Activated CD4-positive, alpha-beta memory T cell treated with anti-CD3 and anti-CD28 coated beads for 36 hours (primary cell): ENCODE results near the gene HAPLN2. TPM values are rescaled to one million over a fixed set of nuclear protein-coding genes. Genes with fewer than 3 reads are reported as not detected.
A peak's percentile ranks its signal among the peaks of the same experiment; 100 is the strongest.

Source experiments
- CTCF ChIA-PET: fragments of 350-600 bp; sonication (Branson Sonifier 250); formaldehyde crosslinking; loops from one replicate; lab custom pipeline; 2021; ENCODE audit warnings: antibody characterized with exemption, inconsistent platforms; lab: Charles Lee
- POLR2A ChIA-PET: fragments of 350-600 bp; sonication (Branson Sonifier 250); formaldehyde crosslinking; loops from one replicate; lab custom pipeline; 2021; ENCODE audit warnings: antibody characterized with exemption; lab: Charles Lee
- DNase-seq: peaks from one replicate; pipeline ENCODE4 v3.0.0-alpha.2; 2020
- H3K27ac Mint-ChIP-seq: one replicate; pipeline ENCODE4 v1.8.0; 2021; ENCODE audit warnings: mixed read lengths
- H3K27me3 Mint-ChIP-seq: one replicate; pipeline ENCODE4 v1.8.0; 2021; ENCODE audit warnings: mixed read lengths
- H3K36me3 Mint-ChIP-seq: one replicate; pipeline ENCODE4 v1.8.0; 2021; ENCODE audit warnings: mixed read lengths
- H3K4me1 Mint-ChIP-seq: one replicate; pipeline ENCODE4 v1.8.0; 2021; ENCODE audit warnings: low read depth, mixed read lengths
- H3K4me3 Mint-ChIP-seq: one replicate; pipeline ENCODE4 v1.8.0; 2021; ENCODE audit warnings: mild to moderate bottlenecking, mixed read lengths
- H3K9me3 Mint-ChIP-seq: one replicate; pipeline ENCODE4 v1.8.0; 2021; ENCODE audit warnings: mixed read lengths
- intact Hi-C: fragments of 100-400 bp; cut with micrococcal nuclease; formaldehyde crosslinking; loops from one replicate; pipeline ENCODE4 v1.15.1; 2023
- total RNA-seq, 2 experiments: library from RNA; stranded (reverse); gene quantifications; one replicate each; pipeline ENCODE4 v1.2.3, GENCODE V29; 2021

Gene HAPLN2
- total RNA-seq, 2 experiments from 2014 or later, result 0.21 to 0.34 TPM

- H3K27ac Mint-ChIP-seq, result peak overlapping the region; percentile 79
- intact Hi-C loops, result no loop called here
- H3K4me3 Mint-ChIP-seq, result peak overlapping the region; percentile 79
- H3K36me3 Mint-ChIP-seq, result peaks cover 7% of the 10 kb centered on the region
- H3K9me3 Mint-ChIP-seq, result no peaks in the 10 kb centered on the region
- DNase-seq, result no peak
- no peaks in the 10 kb centered on the region for H3K27me3 Mint-ChIP-seq
- CTCF ChIA-PET, result interaction anchor here (1.1 to 6.4 kb wide), 9 partner anchors 8 to 207 kb away, joined by 3 to 39 read pairs (median 6); partner anchors contain the start of gene MEF2D
- peaks cover 19% of the 10 kb centered on the region for H3K4me1 Mint-ChIP-seq
- POLR2A ChIA-PET, result interaction anchor here (1.0 to 3.0 kb wide), 7 partner anchors 9 to 136 kb away, joined by 4 to 19 read pairs (median 7); partner anchors contain the start of genes GPATCH4, ISG20L2, MEF2D and METTL25B
Observed at GRCh38 chr1:156592158-156592909, 26.9 kb upstream of the HAPLN2 start.

DNA sequence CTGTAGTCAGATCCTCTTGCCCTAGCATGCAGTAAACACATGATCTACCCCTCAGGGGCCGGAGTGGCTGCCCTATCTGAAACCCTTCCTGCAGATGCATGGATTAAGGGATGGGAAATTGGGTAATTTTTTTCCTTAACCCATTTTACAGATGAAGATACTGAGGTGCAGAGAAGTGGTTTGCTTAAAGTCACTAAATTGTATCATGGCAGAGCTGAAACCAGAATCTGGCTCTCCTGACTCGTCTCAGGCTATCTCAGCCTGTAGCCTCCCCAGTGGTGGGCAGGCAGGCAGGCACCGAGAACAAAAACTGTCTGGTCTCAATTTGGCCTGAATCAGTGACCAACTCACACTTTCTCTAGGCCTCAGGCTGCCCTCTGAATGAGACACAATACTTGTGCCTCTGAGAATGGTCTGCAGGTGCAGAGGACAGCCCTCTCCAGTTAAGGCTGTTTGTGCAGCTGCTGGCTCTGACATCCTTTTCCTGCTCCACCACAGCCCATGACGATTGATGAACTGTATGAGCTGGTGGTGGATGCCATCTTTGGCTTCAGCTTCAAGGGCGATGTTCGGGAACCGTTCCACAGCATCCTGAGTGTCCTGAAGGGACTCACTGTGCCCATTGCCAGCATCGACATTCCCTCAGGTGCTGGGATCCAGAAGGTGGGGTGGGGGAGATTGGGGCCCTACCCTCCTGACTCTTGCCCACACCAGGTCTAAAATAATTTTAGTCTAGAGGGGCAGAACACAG lies 26.1 kb upstream of the HAPLN2 start:
- POLR2A ChIA-PET, result interaction anchor here (2.2 to 3.0 kb wide), 3 partner anchors 8 to 92 kb away, joined by 12 to 19 read pairs (median 13); partner anchors contain the start of genes GPATCH4, MEF2D and TTC24
- Mint-ChIP-seq H3K36me3 (peaks cover 9% of the 10 kb centered on the region), H3K4me1 (peaks cover 20% of the 10 kb centered on the region), H3K4me3 (peak overlapping the region; percentile 79), H3K27ac (peak overlapping the region; percentile 59), H3K9me3 (no peaks in the 10 kb centered on the region), H3K27me3 (no peaks in the 10 kb centered on the region)
- CTCF ChIA-PET, result interaction anchor here (0.8 to 6.4 kb wide), 4 partner anchors 8 to 112 kb away, joined by 3 to 39 read pairs (median 3); no protein-coding TSS in a partner anchor
- DNase-seq, result no peak
- intact Hi-C loops, result no loop called here

DNA sequence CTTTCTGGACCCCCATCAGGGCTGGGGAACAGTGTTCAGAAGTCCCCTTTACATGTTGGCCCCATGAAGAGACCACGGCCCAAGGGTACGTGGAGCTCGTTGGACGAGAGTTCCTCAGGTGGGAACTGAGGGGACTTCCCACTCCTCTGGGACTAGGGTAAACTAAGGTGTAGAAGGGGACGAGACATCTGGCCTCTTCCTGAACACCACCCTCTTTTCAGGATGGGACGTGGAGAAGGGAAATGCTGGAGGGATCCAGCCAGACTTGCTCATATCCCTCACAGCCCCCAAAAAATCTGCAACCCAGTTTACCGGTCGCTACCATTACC lies 25.6 kb upstream of the HAPLN2 start:
- intact Hi-C loops, result no loop called here
- ChIA-PET CTCF (interaction anchor here (0.8 to 6.4 kb wide), 4 partner anchors 8 to 113 kb away, joined by 3 to 39 read pairs (median 3); no protein-coding TSS in a partner anchor), POLR2A (interaction anchor here (3.0 kb wide), 2 partner anchors 7 to 13 kb away, joined by 13 to 19 read pairs; partner anchors contain the start of genes GPATCH4 and TTC24)
- H3K36me3 Mint-ChIP-seq, result peaks cover 14% of the 10 kb centered on the region
- no peak for DNase-seq
- no peaks in the 10 kb centered on the region for H3K9me3 Mint-ChIP-seq
- peaks cover 26% of the 10 kb centered on the region for H3K4me1 Mint-ChIP-seq
- H3K27me3 Mint-ChIP-seq, result no peaks in the 10 kb centered on the region
- no peak overlapping the region for H3K27ac Mint-ChIP-seq
- no peak overlapping the region for H3K4me3 Mint-ChIP-seq

DNA sequence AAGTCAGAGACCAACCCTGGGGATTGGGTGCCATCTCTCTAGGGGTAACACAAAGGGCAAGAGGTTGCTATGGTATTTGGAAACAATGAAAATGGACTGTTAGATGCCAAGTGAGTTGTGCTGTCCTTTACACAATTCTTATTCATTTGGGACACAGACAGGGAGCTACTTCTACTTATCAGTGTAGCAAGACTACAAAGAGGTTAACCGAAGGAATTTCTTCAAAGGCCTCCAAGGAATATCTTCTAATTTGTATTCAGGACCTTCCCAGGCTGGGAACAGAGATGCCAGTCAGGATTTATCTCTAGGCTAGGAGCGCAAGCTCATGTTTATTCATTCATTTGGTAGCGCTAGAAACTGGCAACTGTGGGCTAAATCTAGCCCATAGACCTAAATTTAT lies 25.0 kb upstream of the HAPLN2 start:
- H3K27ac Mint-ChIP-seq, result no peak overlapping the region
- no peaks in the 10 kb centered on the region for H3K9me3 Mint-ChIP-seq
- no peaks in the 10 kb centered on the region for H3K27me3 Mint-ChIP-seq
- H3K36me3 Mint-ChIP-seq, result peaks cover 17% of the 10 kb centered on the region
- POLR2A ChIA-PET, result no interaction called here
- no peak for DNase-seq
- CTCF ChIA-PET, result interaction anchor here (0.7 to 6.4 kb wide), 7 partner anchors 9 to 209 kb away, joined by 3 to 39 read pairs (median 4); no protein-coding TSS in a partner anchor
- peaks cover 30% of the 10 kb centered on the region for H3K4me1 Mint-ChIP-seq
- H3K4me3 Mint-ChIP-seq, result no peak overlapping the region
- intact Hi-C loops, result no loop called here

GRCh38 chr1:156595016-156595415 lies 24.2 kb upstream of the HAPLN2 start:
- Mint-ChIP-seq H3K9me3 (no peaks in the 10 kb centered on the region), H3K36me3 (peaks cover 17% of the 10 kb centered on the region), H3K27ac (peak overlapping the region; percentile 36), H3K4me1 (peaks cover 35% of the 10 kb centered on the region), H3K4me3 (no peak overlapping the region), H3K27me3 (no peaks in the 10 kb centered on the region)
- intact Hi-C loops, result no loop called here
- ChIA-PET POLR2A (interaction anchor here (0.6 kb wide), 1 partner anchor 372 kb away, joined by 3 read pairs; no protein-coding TSS in a partner anchor), CTCF (interaction anchor here (0.9 to 6.4 kb wide), 4 partner anchors 13 to 210 kb away, joined by 3 to 39 read pairs (median 4); no protein-coding TSS in a partner anchor)
- no peak for DNase-seq

- no peaks in the 10 kb centered on the region for H3K27me3 Mint-ChIP-seq
- H3K4me1 Mint-ChIP-seq, result peaks cover 34% of the 10 kb centered on the region
- peaks cover 20% of the 10 kb centered on the region for H3K36me3 Mint-ChIP-seq
- H3K4me3 Mint-ChIP-seq, result no peak overlapping the region
- H3K9me3 Mint-ChIP-seq, result no peaks in the 10 kb centered on the region
- H3K27ac Mint-ChIP-seq, result no peak overlapping the region
- intact Hi-C loops, result no loop called here
- ChIA-PET CTCF (interaction anchor here (6.4 kb wide), 1 partner anchor 12 kb away, joined by 39 read pairs; no protein-coding TSS in a partner anchor), POLR2A (no interaction called here)
- DNase-seq, result no peak
Observed at GRCh38 chr1:156596426-156596825, 22.8 kb upstream of the HAPLN2 start.

DNA sequence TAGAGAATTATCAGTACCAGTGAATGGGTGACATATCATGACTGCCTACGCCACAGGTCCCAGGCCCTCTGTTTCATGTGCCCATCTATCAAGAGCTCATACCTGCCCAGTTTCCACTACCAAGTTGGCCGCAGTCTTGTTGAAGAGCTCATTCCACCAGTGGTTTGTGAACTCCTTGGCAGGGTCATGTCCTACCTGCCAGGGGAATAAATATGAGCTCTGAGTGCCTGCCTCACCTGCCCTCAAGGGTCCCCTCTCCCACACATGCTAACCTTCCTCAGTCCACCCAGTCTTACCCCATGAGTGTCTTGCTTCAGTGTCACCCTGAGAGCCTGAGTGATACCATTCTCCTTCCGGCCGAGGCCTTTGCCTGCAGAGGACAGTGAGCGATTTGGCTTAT lies 21.1 kb upstream of the HAPLN2 start:
- Mint-ChIP-seq H3K4me1 (peaks cover 41% of the 10 kb centered on the region), H3K36me3 (peaks cover 21% of the 10 kb centered on the region), H3K4me3 (no peak overlapping the region), H3K27ac (peak overlapping the region; percentile 9), H3K9me3 (no peaks in the 10 kb centered on the region), H3K27me3 (no peaks in the 10 kb centered on the region)
- CTCF ChIA-PET, result interaction anchor here (0.5 to 2.4 kb wide), 4 partner anchors 10 to 117 kb away, joined by 3 to 7 read pairs (median 4); no protein-coding TSS in a partner anchor
- intact Hi-C loops, result no loop called here
- POLR2A ChIA-PET, result no interaction called here
- DNase-seq, result no peak

- peaks cover 21% of the 10 kb centered on the region for H3K36me3 Mint-ChIP-seq
- no peak for DNase-seq
- no peaks in the 10 kb centered on the region for H3K9me3 Mint-ChIP-seq
- H3K4me1 Mint-ChIP-seq, result peaks cover 38% of the 10 kb centered on the region
- H3K27ac Mint-ChIP-seq, result peak overlapping the region; percentile 95
- H3K4me3 Mint-ChIP-seq, result no peak overlapping the region
- POLR2A ChIA-PET, result no interaction called here
- no peaks in the 10 kb centered on the region for H3K27me3 Mint-ChIP-seq
- CTCF ChIA-PET, result interaction anchor here (1.0 to 2.4 kb wide), 5 partner anchors 10 to 214 kb away, joined by 3 to 14 read pairs (median 4); no protein-coding TSS in a partner anchor
- intact Hi-C loops, result no loop called here
Observed at GRCh38 chr1:156598731-156599432, 20.3 kb upstream of the HAPLN2 start.

GRCh38 chr1:156599811-156600210 lies 19.4 kb upstream of the HAPLN2 start:
- peak overlapping the region; percentile 94 for H3K4me3 Mint-ChIP-seq
- intact Hi-C loops, result loop anchor here (2.0 to 5.0 kb wide), 2 partner anchors 98 to 143 kb away; partner anchors contain the start of gene MEF2D
- no peak for DNase-seq
- no peaks in the 10 kb centered on the region for H3K9me3 Mint-ChIP-seq
- CTCF ChIA-PET, result interaction anchor here (1.0 to 2.4 kb wide), 6 partner anchors 9 to 214 kb away, joined by 3 to 14 read pairs (median 3); partner anchors contain the start of gene CRABP2
- no peaks in the 10 kb centered on the region for H3K27me3 Mint-ChIP-seq
- H3K27ac Mint-ChIP-seq, result peak overlapping the region; percentile 95
- POLR2A ChIA-PET, result interaction anchor here (2.2 kb wide), 1 partner anchor 8 kb away, joined by 19 read pairs; the partner anchor contains the start of gene NAXE
- peaks cover 21% of the 10 kb centered on the region for H3K36me3 Mint-ChIP-seq
- peaks cover 38% of the 10 kb centered on the region for H3K4me1 Mint-ChIP-seq

DNA sequence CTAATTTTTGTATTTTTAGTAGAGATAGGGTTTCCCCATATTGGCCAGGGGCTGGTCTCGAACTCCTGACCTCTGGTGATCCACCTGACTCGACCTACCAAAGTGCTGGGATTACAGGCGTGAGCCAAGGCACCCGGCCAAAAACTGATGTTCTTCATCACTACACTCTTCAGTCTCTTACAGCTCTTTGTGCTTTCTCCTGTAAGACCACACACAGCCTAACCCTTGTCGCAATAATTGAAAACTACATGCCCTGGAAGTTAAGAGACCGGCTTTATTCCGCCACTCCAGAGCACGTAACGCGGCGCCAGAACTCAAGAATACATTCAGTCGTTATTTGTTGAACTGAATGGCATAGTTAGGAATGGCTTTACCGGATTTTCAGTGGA lies 18.5 kb upstream of the HAPLN2 start:
- no peak for DNase-seq
- CTCF ChIA-PET, result interaction anchor here (0.6 to 2.2 kb wide), 10 partner anchors 8 to 125 kb away, joined by 3 to 14 read pairs (median 4); partner anchors contain the start of genes CRABP2, MEF2D and NAXE

More for the DNA sequence above, 18.5 kb upstream of the HAPLN2 start:
- intact Hi-C loops, result loop anchor here (1.0 to 5.0 kb wide), 3 partner anchors 9 to 144 kb away; partner anchors contain the start of genes MEF2D and NAXE
- Mint-ChIP-seq H3K27ac (peak overlapping the region; percentile 95), H3K9me3 (no peaks in the 10 kb centered on the region), H3K4me3 (peak overlapping the region; percentile 94), H3K4me1 (peaks cover 38% of the 10 kb centered on the region), H3K27me3 (no peaks in the 10 kb centered on the region), H3K36me3 (peaks cover 19% of the 10 kb centered on the region)
- POLR2A ChIA-PET, result interaction anchor here (2.2 kb wide), 1 partner anchor 9 kb away, joined by 19 read pairs; the partner anchor contains the start of gene NAXE
